HepG2 (cell line): ENCODE measurements around the gene NRP1.

ENCODE experiments used
- CBX2 ChIP-seq, 2 experiments: fragments of 200-600 bp in 1 of 2; sonication (generic); formaldehyde crosslinking in 1 of 2; IDR thresholded peaks; 2 replicates each; pipeline versions ENCODE4 v1.7.0 to v1.8.1; 2018 to 2022; ENCODE audit warnings: low read depth in 2 of 2, low read length in 1 of 2, mild to moderate bottlenecking in 1 of 2, missing genetic modification reagents in 1 of 2
- EZH2 ChIP-seq: conservative IDR thresholded peaks from 2 replicates; pipeline ENCODE4 v1.6.1; 2012; ENCODE audit warnings: mild to moderate bottlenecking, low read depth, low read length, moderate library complexity
- FOXK2 ChIP-seq: fragments of 450-650 bp; IDR thresholded peaks from 2 replicates; pipeline ENCODE4 v1.6.1; 2016
- GATAD2A ChIP-seq: IDR thresholded peaks from 2 replicates; pipeline ENCODE4 v1.6.1; 2016
- KDM5B ChIP-seq: sonication (generic); formaldehyde crosslinking; IDR thresholded peaks from 2 replicates; pipeline ENCODE4 v1.4.0; 2020; ENCODE audit warnings: missing genetic modification reagents, mild to moderate bottlenecking, borderline replicate concordance
- NFIC ChIP-seq: IDR thresholded peaks from 2 replicates; pipeline ENCODE4 v1.6.1; 2012; ENCODE audit warnings: mild to moderate bottlenecking, low read length, inconsistent platforms
- RARA ChIP-seq: IDR thresholded peaks from 2 replicates; pipeline ENCODE4 v1.6.1; 2016; ENCODE audit warnings: missing genetic modification reagents, missing compliant biosample characterization
- SAFB2 ChIP-seq: sonication (generic); formaldehyde crosslinking; IDR thresholded peaks from 2 replicates; pipeline ENCODE4 v1.5.1; 2020; ENCODE audit warnings: missing genetic modification reagents, low read depth, mild to moderate bottlenecking, borderline replicate concordance
- ZBTB1 ChIP-seq: sonication (generic); formaldehyde crosslinking; IDR thresholded peaks from 2 replicates; pipeline ENCODE4 v1.4.0; 2020; ENCODE audit warnings: missing genetic modification reagents, borderline replicate concordance
- ZNF10 ChIP-seq: sonication (generic); formaldehyde crosslinking; IDR thresholded peaks from 2 replicates; pipeline ENCODE4 v1.4.0; 2020; ENCODE audit warnings: mild to moderate bottlenecking, low read depth, missing genetic modification reagents, borderline replicate concordance
- ZNF274 ChIP-seq: sonication (generic); formaldehyde crosslinking; IDR thresholded peaks from 2 replicates; pipeline ENCODE4 v1.5.1; 2020; ENCODE audit warnings: mild to moderate bottlenecking, missing genetic modification reagents
- TF ChIP-seq, protein P1 (sequence below): sonication (generic); formaldehyde crosslinking; IDR thresholded peaks from 2 replicates; pipeline ENCODE4 v1.5.0; 2020; ENCODE audit warnings: mild to moderate bottlenecking, missing genetic modification reagents, moderate library complexity

GRCh38 chr10:33152750-33153149 lies 181.7 kb downstream of the NRP1 start:
- TF ChIP-seq ZBTB1 (CRISPR knock-in tag), result no peak
- TF ChIP-seq GATAD2A (CRISPR knock-in tag), result no peak
- no peak for TF ChIP-seq ZNF10 (CRISPR knock-in tag)
- TF ChIP-seq EZH2, result no peak
- no peak for TF ChIP-seq RARA (CRISPR knock-in tag)
- TF ChIP-seq CBX2 (IDR thresholded peaks at IDR 0.05; ENCODE audit: low read depth, low read length), result no peak
- no peak for TF ChIP-seq CBX2 (CRISPR knock-in tag; IDR thresholded peaks at IDR 0.05; ENCODE audit: low read depth)
- no peak for TF ChIP-seq KDM5B (CRISPR knock-in tag)
- no peak for TF ChIP-seq NFIC
- TF ChIP-seq, protein P1, sequence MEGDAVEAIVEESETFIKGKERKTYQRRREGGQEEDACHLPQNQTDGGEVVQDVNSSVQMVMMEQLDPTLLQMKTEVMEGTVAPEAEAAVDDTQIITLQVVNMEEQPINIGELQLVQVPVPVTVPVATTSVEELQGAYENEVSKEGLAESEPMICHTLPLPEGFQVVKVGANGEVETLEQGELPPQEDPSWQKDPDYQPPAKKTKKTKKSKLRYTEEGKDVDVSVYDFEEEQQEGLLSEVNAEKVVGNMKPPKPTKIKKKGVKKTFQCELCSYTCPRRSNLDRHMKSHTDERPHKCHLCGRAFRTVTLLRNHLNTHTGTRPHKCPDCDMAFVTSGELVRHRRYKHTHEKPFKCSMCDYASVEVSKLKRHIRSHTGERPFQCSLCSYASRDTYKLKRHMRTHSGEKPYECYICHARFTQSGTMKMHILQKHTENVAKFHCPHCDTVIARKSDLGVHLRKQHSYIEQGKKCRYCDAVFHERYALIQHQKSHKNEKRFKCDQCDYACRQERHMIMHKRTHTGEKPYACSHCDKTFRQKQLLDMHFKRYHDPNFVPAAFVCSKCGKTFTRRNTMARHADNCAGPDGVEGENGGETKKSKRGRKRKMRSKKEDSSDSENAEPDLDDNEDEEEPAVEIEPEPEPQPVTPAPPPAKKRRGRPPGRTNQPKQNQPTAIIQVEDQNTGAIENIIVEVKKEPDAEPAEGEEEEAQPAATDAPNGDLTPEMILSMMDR (CRISPR knock-in tag), result no peak
- no peak for TF ChIP-seq SAFB2 (CRISPR knock-in tag)
- TF ChIP-seq ZNF274 (CRISPR knock-in tag), result no peak
- no peak for TF ChIP-seq FOXK2
